DOHH2 (cell line): ENCODE data around the gene ZDHHC16.
"Not testable (repeated sequence)": the region's sequence is repeated elsewhere in the genome, so short reads cannot be mapped to it uniquely, and the experiment has no call there.

ENCODE experiments used
- EZH2phosphoT487 ChIP-seq: fragments of 200-600 bp; sonication (generic); IDR thresholded peaks from 2 replicates; pipeline ENCODE4 v1.6.1; 2017; ENCODE audit warnings: borderline replicate concordance, mild to moderate bottlenecking, antibody characterized with exemption, low read length, moderate library complexity, mixed read lengths
- TF ChIP-seq, protein P1 (sequence below): fragments of 200-600 bp; sonication (generic); IDR thresholded peaks from one replicate; pipeline ENCODE4 v1.5.1; 2014; ENCODE audit warnings: antibody characterized with exemption, mild to moderate bottlenecking, low read depth, low read length; ENCODE audit not compliant: poor library complexity, severe bottlenecking

DNA sequence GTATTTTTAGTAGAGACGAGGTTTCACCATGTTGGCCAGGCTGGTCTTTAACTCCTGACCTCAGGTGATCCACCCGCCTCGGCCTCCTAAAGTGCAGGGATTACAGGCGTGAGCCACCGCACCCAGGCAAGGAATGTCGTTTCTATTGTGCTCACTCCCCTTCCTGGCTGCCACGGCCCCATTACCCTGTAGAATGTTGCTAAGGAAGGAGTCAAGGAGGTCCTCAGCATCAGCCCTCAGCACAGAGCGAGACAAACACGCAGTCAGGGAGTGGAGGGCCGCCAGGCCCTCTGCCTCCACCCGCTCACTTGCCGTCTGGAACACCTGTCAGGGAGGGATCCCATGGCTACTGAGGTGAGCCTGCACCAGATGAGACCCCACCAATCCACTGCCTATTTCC, 22.8 kb downstream of the ZDHHC16 start:
- TF ChIP-seq, protein P1, sequence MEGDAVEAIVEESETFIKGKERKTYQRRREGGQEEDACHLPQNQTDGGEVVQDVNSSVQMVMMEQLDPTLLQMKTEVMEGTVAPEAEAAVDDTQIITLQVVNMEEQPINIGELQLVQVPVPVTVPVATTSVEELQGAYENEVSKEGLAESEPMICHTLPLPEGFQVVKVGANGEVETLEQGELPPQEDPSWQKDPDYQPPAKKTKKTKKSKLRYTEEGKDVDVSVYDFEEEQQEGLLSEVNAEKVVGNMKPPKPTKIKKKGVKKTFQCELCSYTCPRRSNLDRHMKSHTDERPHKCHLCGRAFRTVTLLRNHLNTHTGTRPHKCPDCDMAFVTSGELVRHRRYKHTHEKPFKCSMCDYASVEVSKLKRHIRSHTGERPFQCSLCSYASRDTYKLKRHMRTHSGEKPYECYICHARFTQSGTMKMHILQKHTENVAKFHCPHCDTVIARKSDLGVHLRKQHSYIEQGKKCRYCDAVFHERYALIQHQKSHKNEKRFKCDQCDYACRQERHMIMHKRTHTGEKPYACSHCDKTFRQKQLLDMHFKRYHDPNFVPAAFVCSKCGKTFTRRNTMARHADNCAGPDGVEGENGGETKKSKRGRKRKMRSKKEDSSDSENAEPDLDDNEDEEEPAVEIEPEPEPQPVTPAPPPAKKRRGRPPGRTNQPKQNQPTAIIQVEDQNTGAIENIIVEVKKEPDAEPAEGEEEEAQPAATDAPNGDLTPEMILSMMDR: not testable (repeated sequence)
- not testable (repeated sequence) for TF ChIP-seq EZH2phosphoT487
